Measurements from ENCODE around the gene LSM4.

LSM4 gene

DNA sequence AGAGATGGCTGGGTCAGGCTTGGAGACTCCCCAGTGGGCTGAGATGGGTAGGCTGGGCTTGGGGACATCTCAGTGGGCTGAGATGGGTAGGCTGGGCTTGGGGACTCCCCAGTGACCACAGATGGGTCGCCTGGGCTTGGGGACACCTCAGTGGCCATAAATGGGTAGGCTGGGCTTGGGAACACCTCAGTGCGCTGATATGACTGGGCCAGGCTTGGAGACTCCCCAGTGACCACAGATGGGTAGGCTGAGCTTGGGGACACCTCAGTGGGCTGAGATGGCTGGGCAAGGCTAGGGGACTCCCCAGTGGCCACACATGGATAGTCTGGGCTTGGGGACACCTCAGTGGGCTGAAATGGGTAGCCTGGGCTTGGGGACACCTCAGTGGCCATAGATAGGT lies 61.4 kb downstream of the LSM4 start:
- peaks cover 7% of the 10 kb centered on the region for H3K27me3 ChIP-seq (ENCODE audit: control insufficient read depth, insufficient read depth, low read length)
- no peaks in the 10 kb centered on the region for H3K4me1 ChIP-seq (ENCODE audit: control insufficient read depth, insufficient read depth, low read length)
- no peaks in the 10 kb centered on the region; the same call in 1 of the 2 replicates for H3K9me3 ChIP-seq (ENCODE audit: control insufficient read depth, insufficient read depth, low read length)
- peaks cover 3% of the 10 kb centered on the region for H3K36me3 ChIP-seq (ENCODE audit: control insufficient read depth, insufficient read depth, low read length)
- no peak overlapping the region for H3K27ac ChIP-seq (ENCODE audit: low read depth, low read length)
- H3K4me3 ChIP-seq (ENCODE audit: low read depth, low read length): no peak overlapping the region
- H3K9ac ChIP-seq (ENCODE audit: low read depth, low read length): no peak overlapping the region

DNA sequence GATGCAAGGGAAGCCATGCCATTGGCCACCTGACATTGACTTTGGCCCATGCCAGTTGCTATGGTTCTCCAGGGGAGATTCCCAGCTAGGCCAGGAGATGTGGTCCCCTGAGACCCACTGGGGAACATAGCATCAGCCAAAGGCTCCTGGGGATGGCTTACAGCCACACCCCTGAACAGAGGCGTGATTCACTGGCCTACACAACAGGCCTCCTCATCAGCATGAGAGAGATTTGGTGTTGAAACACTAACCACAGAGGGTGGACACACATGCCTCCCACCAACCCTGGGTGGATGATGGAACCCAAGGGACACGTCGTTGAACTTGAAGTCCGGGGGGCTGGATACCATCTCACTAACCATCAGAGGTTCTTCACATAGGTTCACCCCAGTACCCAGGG lies 63.0 kb downstream of the LSM4 start:
- peaks cover 3% of the 10 kb centered on the region for H3K4me1 ChIP-seq (ENCODE audit: control insufficient read depth, insufficient read depth, low read length)
- H3K4me3 ChIP-seq (ENCODE audit: low read depth, low read length): no peak overlapping the region
- H3K27ac ChIP-seq (ENCODE audit: low read depth, low read length): no peak overlapping the region
- H3K9me3 ChIP-seq (ENCODE audit: control insufficient read depth, insufficient read depth, low read length): no peaks in the 10 kb centered on the region; the same call in 1 of the 2 replicates
- H3K27me3 ChIP-seq (ENCODE audit: control insufficient read depth, insufficient read depth, low read length): peaks cover 7% of the 10 kb centered on the region
- H3K9ac ChIP-seq (ENCODE audit: low read depth, low read length): no peak overlapping the region
- no peaks in the 10 kb centered on the region for H3K36me3 ChIP-seq (ENCODE audit: control insufficient read depth, insufficient read depth, low read length)

DNA sequence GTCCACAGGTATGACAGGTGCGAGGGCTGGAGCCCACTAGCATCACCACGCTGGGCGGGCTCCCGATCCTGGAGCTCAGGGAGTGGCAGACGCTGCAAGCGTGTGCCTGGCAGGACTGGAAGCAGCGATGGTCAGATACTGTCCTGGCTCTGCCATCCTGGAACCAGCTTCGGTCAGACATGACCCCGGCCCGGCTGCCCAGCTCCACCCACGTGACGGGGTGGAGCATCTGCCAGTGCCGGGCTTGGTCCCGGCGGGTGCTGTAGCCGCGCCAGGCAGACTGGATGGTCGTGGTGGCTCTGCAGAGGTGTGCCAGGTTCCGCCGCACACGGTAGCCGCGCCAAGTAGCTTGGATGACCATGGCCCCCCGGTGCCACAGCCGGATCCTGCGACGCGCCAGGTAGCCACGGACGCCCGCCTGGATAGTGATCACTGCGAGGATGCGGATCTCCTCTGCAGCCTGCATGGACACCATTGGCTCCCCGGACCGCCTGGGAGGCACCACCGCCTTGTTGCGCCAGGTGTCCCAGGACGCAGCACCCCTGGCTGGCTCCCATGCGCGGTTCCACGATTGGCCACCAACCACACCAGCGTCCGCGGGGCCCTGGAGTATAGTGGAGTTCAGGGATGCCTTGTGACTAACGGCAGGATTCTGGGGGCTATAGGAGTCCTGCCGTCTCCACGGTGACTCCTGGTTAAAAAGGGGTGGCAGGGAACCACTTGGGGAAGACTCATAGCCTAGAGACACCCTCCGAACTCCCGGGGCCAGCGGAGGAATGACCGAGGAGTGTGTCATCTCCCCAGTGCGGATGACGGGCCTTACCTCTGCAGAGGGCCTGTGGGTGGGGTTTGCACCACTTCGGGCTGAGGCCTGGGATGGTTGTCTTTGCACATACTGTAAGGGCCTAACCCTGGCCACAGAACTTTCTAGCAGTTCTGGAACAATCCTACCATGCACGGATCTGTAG lies 65.1 kb downstream of the LSM4 start:
- peaks cover 6% of the 10 kb centered on the region for H3K4me1 ChIP-seq (ENCODE audit: control insufficient read depth, insufficient read depth, low read length)
- H3K4me3 ChIP-seq (ENCODE audit: low read depth, low read length): no peak overlapping the region
- H3K9me3 ChIP-seq (ENCODE audit: control insufficient read depth, insufficient read depth, low read length): no peaks in the 10 kb centered on the region; the same call in 1 of the 2 replicates
- no peak overlapping the region for H3K27ac ChIP-seq (ENCODE audit: low read depth, low read length)
- no peaks in the 10 kb centered on the region for H3K36me3 ChIP-seq (ENCODE audit: control insufficient read depth, insufficient read depth, low read length)
- no peak overlapping the region for H3K9ac ChIP-seq (ENCODE audit: low read depth, low read length)
- peaks cover 15% of the 10 kb centered on the region for H3K27me3 ChIP-seq (ENCODE audit: control insufficient read depth, insufficient read depth, low read length)

Measured in HUES48 (cell line).